ENCODE data around the gene CCL11.

CCL11 gene

DNA sequence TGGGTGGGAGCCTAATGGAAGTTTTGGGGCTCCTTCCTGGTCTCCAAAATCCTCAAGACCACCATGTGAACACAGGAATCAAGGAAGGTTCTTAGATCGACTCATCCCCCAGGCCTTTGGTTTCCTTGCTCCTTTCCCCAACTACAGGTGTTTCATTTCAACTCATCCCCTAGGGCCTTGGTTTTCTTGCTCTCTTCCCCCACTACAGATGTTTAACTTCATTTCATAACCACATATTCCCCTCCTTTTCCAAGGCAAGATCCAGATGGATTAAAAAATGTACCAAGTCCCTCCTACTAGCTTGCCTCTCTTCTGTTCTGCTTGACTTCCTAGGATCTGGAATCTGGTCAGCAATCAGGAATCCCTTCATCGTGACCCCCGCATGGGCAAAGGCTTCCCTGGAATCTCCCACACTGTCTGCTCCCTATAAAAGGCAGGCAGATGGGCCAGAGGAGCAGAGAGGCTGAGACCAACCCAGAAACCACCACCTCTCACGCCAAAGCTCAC lies at the start of gene CCL11:
Gene CCL11, plus strand, starts transcription at position 457 of the 507 bp plus-strand sequence. CDS start 67 bp downstream, outside the sequence.
- no peak for DNase-seq

- DNase-seq: no peak
These were observed 49.2 kb upstream of the CCL11 start for GRCh38 chr17:34236281-34236892.

DNA sequence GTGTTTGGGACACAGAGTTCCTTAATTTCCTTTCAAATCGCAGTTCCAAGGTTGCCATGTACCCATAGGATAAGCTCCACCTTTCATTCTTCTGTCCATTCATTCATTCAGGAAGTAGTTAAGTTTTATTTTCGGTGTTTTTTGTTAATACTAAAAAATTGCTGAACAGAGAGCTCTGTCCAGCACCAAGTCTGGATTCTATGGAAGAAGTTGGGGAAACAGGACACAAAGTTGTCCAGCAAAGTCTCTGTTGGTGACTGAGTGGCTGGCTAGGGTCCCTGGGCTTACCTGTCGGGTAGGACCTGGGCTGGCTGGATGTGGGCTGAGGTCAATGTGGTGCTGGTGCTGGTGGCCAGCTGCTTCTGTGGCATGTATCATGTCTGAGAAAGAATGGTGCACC lies 48.1 kb upstream of the CCL11 start:
- DNase-seq: no peak

GRCh38 chr17:34241062-34241461 lies 44.5 kb upstream of the CCL11 start:
- DNase-seq: no peak

DNA sequence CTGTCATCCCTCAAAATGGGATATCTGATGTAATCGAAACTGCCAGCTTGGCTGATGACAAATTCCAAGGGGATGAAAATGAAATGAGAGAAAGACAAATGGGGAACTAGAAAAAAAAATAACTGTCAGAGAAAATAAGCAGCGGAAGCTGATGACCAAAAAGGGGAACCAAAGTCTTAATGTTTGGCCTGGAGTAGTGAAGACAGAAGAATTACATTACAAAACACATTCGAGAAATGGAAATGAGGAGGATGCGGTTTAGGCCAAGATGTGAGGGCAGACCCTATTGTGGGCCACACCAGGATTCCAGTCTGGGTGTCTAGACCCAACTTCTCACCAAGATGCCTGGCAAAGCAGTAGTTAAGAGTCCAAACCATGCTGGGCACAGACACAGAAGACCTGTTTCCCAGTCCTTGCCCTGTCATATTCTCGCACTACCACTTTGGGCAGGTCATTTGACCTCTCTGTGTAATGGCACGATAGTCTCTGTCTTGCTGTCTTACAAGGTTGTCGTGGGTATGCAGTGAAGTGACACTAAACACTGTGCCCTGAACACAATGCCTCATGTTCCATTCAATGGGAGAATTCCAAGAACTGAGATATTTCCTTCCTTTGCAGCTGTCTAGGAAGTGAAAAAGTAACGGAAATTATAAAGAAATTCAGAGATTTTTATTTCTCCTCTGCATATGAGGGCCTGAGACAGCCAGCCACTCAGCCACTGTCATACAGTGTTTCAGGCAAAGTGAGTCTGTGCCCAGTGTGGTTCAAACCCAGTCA lies 42.8 kb upstream of the CCL11 start:
- no peak for DNase-seq

DNA sequence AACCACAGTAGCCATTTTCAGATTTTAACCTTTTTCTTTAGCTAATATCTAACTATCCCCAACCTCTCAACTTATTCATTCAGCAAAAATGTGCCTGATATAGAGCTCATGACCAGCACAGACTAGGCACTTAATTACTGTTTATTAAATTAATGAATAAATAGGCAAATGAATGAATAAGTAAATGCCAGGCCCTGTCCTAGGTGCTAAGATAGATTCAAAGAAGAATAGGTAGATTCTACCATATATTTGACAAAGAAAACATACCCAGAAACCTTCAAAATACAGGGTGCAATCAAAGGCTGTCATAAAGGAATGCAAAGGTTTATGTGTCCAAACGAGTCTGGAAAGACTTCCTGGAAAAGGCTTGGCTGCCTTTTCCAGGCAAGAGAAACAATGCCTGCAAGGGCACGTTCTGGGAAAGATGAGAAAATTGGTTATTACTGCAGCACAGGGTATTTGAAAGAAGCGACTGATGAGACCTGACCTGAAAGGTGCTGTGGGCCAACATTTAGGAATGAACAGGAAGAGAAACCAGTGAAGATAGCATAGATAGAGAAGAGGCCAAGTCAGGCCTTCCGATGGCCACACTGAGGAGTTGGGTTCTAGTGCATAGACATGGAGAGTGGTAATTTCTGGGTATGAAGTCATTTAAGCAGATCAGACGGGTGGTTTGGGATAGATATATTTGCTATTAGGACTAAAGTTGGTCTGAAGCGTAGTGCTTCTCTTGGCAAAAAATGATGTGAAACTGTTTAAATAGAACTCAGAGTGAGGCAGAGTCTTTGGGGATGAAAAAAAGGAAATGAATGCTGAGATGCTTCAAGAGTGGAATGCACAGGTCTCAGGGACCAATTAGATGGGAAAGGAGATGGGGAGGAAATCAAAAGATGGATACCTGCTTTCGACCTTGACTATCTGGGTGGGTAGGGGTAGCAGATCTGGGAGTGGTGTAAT lies 41.9 kb upstream of the CCL11 start:
- no peak for DNase-seq

- no peak for DNase-seq
These were observed 40.1 kb upstream of the CCL11 start for GRCh38 chr17:34245351-34245905.

DNA sequence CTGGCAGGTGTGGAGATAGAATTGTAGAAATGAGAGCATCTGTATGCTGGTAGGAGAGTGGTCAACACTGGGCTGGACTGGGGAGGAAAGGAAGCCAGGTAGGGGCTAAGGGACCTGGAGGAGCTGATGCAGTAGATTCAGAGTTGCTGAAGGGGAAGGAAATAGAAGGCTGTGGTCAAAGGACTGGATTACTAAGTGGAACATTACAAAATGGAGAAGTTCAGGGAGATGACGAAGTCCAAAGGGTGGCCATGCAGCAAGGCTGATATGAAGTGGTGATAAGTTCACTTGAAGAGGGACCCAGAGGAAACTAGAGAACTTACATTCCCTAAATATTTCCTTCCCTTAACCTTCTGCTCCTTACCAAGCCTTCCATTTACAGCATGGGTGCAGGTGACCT lies 39.1 kb upstream of the CCL11 start:
- DNase-seq: no peak

GRCh38 chr17:34246881-34247280 lies 38.7 kb upstream of the CCL11 start:
- DNase-seq: no peak

DNA sequence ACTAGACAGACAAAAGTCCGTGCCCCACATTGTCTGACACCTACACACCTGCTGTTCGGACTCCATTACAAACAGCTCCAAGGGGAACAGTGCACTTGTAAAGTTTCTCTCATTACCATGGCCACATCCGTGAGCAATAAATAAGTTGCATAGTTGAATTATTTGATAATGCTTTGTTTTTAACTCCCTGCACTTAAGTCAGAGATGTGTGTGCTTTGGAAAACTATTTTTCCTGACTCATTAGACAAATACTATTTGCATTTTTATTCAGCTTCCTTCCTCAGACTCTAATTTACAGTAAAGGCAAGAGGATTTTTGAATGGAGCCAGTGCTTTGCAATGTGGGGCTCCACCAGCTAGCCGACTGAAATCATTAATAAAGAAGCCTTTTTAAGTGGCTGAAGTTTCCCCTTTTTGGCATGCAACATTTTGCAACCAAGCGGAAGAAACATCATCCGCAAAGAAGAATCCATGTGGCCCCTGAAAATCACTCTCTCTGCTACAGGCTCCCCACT lies 37.0 kb upstream of the CCL11 start:
- no peak for DNase-seq

- no peak for DNase-seq
These were observed 36.5 kb upstream of the CCL11 start for GRCh38 chr17:34249061-34249460.

DNA sequence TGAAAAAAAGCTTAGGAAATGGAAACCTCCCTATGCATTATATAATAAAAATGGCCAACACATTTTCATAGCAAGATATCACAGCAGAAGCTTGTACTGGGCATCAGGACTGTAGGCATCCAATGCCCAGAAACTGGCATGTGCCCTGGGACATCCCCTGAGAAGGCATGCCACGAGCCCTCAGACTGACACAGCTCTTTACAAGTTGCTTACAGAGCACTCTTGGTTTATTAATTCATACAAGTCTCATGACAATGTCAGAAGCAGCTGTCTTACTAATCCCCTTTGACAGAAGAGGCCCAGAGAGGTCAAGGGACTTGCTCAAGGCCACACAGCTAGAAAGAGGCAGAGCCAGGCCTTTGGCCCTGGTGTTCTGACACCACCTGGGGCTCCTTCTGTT lies 36.1 kb upstream of the CCL11 start:
- DNase-seq: no peak

- no peak for DNase-seq
These were observed 34.4 kb upstream of the CCL11 start for GRCh38 chr17:34251186-34251585.

GRCh38 chr17:34252095-34252443 lies 33.5 kb upstream of the CCL11 start:
- DNase-seq: no peak

GRCh38 chr17:34252444-34253138 lies 33.0 kb upstream of the CCL11 start:
- no peak for DNase-seq

- DNase-seq: no peak
These were observed 32.4 kb upstream of the CCL11 start for GRCh38 chr17:34253139-34253525.

DNA sequence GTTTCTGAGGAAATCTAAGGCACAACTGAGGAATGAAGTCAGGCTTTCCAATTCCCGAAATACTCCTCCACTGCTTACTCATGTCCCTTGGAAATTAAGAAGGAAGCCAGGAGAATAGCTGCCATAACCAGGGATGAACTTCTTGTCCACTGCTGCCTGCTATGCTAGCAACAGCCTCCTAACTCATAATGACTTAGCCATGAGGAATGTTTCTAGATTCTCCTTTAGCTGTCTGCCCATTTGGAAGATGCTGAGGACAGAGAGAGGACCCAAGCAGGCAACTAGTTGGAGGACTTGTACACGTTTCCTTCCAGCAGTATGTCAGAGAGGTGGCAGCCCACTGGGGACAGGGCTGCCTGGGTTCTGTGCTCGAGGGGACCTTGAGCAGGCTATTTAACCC lies 31.4 kb upstream of the CCL11 start:
- DNase-seq: no peak

- DNase-seq: no peak
These were observed 30.7 kb upstream of the CCL11 start, which contains the start of gene CCL2 for GRCh38 chr17:34254651-34255380. Gene CCL2 (plus strand): TSS chr17:34255285. CDS start chr17:34255350, 65 bp downstream.

- DNase-seq: no peak
These were observed 30.2 kb upstream of the CCL11 start for GRCh38 chr17:34255381-34255732.

DNA sequence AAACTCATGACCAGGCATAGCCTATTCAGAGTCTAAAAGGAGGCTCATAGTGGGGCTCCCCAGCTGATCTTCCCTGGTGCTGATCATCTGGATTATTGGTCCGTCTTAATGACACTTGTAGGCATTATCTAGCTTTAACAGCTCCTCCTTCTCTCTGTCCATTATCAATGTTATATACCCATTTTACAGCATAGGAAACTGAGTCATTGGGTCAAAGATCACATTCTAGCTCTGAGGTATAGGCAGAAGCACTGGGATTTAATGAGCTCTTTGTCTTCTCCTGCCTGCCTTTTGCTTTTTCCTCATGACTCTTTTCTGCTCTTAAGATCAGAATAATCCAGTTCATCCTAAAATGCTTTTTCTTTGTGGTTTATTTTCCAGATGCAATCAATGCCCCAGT lies 29.7 kb upstream of the CCL11 start:
- DNase-seq: no peak

DNA sequence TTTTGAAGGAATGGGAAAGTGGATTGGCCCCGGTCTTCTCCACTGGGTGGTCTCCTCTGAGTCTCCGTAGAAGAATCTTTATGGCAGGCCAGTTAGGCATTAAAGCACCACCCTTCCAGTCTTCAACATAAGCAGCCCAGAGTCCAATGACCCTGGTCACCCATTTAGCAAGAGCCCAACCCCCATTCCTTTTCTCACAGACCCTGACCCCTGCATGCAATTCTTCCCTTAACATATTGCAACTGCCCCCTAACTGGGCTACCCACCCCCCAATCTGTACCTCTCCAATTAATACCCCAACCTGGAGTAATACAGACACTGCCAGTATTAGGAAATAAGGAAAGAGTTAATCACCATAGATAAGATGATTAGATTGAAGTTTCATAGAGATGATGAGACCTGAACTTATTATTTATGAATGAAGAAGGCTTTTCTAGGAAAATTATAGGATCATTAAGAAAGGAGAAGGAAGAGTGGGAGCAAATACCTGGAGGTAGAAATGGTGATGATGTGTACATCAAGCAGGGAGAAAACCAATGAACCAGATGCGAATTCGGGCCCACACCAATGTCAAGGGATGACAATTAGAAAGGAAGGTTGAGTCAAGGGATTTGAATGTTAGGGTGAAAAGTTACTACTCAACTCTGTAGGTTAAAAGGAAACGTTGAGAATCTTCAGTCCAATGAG lies 28.1 kb upstream of the CCL11 start:
- DNase-seq: no peak

Data from cortex of kidney (tissue), 1 donor.